Aorta (tissue), 5 donors: ENCODE data around the gene PLEKHA3. TPM values are rescaled to one million over a fixed set of nuclear protein-coding genes. Genes with fewer than 3 reads are reported as not detected.

Experiments used
- ATAC-seq: fragments of 200-7000 bp; cut with Tn5 transposase; one replicate; pipeline ENCODE4 v1.9.1; 2022; ENCODE audit warnings: moderate library complexity; ENCODE audit not compliant: low FRiP score
- DNase-seq, 2 donors: peaks; one replicate each; pipeline ENCODE4 v3.0.0-alpha.2; 2020
- H3K27ac ChIP-seq, 2 donors: one replicate each; pipeline ENCODE4 v1.5.1; 2013; ENCODE audit warnings: low read length in 2 of 2, mild to moderate bottlenecking in 2 of 2, moderate library complexity in 2 of 2, control low read depth in 1 of 2, inconsistent platforms in 1 of 2, low read depth in 1 of 2
- H3K27me3 ChIP-seq, 2 donors: one replicate each; pipeline ENCODE4 v1.6.1; 2013; ENCODE audit warnings: control low read depth in 1 of 2, low read length in 1 of 2, mild to moderate bottlenecking in 1 of 2, moderate library complexity in 1 of 2; ENCODE audit not compliant: insufficient read depth in 2 of 2, control insufficient read depth in 1 of 2
- H3K36me3 ChIP-seq, 2 donors: one replicate each; pipeline ENCODE4 v1.6.1; 2013; ENCODE audit warnings: control low read depth in 1 of 2, low read length in 1 of 2, mild to moderate bottlenecking in 1 of 2; ENCODE audit not compliant: insufficient read depth in 2 of 2, control insufficient read depth in 1 of 2
- H3K4me1 ChIP-seq, 2 donors: one replicate each; pipeline ENCODE4 v1.6.1; 2013; ENCODE audit warnings: low read length in 2 of 2, control low read depth in 1 of 2, mild to moderate bottlenecking in 1 of 2, moderate library complexity in 1 of 2; ENCODE audit not compliant: insufficient read depth in 2 of 2, control insufficient read depth in 1 of 2
- H3K4me3 ChIP-seq, 2 donors: one replicate each; pipeline ENCODE4 v1.5.1; 2013; ENCODE audit warnings: low read length in 2 of 2, control low read depth in 1 of 2, mild to moderate bottlenecking in 1 of 2
- H3K9me3 ChIP-seq: one replicate; pipeline ENCODE4 v1.6.1; 2013; ENCODE audit warnings: mild to moderate bottlenecking, low read length; ENCODE audit not compliant: control insufficient read depth
- WGBS, 2 donors: extraction: QIAGEN DNeasy Blood & Tissue Kit; methylation state at CpG; one replicate each; pipeline ENCODE4 v1.1.7; 2013; 5-methylcytosine and 5-hydroxymethylcytosine counted together
- intact Hi-C, 2 donors: fragments of 100-400 bp; cut with DNase I; formaldehyde crosslinking; loops; one replicate each; pipeline versions ENCODE4 v1.14.2 to v1.15.0; 2022
- polyA plus RNA-seq, 2 donors: library from polyadenylated mRNA; stranded (reverse); fragments of 200-250 nt; gene quantifications; one replicate each; pipeline ENCODE4 v1.2.3, GENCODE V29; 2013
- total RNA-seq, 2 donors: library from RNA; stranded (reverse); fragmentation: NEBNext Ultra II Directional; extraction: Animal tissue kit (Norgen Biotek cat#: 25700); gene quantifications; one replicate each; pipeline ENCODE4 v1.2.1, GENCODE V29; 2021
- donor health status: healthy with polysubstance abuse.
- donor health status: Bipolar disorder and iron deficiency.
- donor health status: DM: no; HTN: no; CAD: no.
- donor health status: DM: no; HTN: no; CAD: no.
- donor health status: DM: yes; HTN: yes; CAD: no.

Gene PLEKHA3
- total and polyA plus RNA-seq, 4 donors = 3.1 to 43.9 (median 22.5) TPM

DNA sequence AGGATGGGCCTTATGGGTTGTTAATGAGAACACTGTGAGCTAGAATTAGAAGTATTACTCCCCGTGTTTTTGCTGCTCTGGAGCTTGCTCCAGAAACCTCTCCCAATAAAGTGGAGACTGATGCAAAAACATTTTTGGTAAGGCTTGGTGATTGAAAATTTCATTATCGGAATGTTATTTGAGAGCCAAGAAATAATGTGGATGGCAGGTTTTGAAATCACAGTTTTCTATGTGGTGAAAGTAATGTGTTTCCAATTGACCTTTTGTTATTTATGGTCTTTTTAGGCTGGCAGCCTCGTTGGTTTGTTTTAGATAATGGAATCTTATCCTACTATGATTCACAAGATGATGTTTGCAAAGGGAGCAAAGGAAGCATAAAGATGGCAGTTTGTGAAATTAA, 5.1 kb downstream of the PLEKHA3 start:
- WGBS, 2 donors = 45 to 55% methylated on average over 3 of the region's 3 CpGs
- peaks cover 3 to 4% of the 10 kb centered on the region in 2 donors for H3K4me1 ChIP-seq

DNA sequence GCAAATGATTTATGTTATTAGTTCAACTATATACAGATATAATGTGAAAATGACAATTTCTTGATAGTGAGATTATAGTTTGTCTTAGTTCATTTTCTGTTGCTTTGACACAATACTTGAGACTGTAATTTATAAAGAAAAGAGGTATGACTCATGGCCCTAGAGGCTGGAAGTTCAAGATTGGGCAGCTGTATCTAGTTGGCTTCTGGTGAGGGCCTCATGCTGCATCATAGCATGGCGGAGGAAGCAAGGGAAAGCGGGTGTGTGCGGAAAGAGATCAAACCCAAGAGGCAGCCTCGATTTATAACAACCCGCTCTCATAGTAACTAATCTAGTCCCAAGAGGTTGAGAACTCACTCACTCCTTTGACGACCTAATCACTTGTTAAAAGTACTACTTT, 11.4 kb downstream of the PLEKHA3 start:
- ATAC-seq = no peak
- no peaks in the 10 kb centered on the region for H3K9me3 ChIP-seq

More for the DNA sequence above, 5.1 kb downstream of the PLEKHA3 start:
- DNase-seq (no peak), ATAC-seq (no peak)
- no peaks in the 10 kb centered on the region for H3K36me3 ChIP-seq
- intact Hi-C loops = no loop called here
- no peak overlapping the region for H3K27ac ChIP-seq
- no peak overlapping the region for H3K4me3 ChIP-seq
- no peaks in the 10 kb centered on the region for H3K9me3 ChIP-seq
- no peaks in the 10 kb centered on the region for H3K27me3 ChIP-seq

GRCh38 chr2:178496049-178496448, 15.8 kb downstream of the PLEKHA3 start:
- H3K27me3 ChIP-seq = no peaks in the 10 kb centered on the region
- no peaks in the 10 kb centered on the region for H3K9me3 ChIP-seq
- no peaks in the 10 kb centered on the region for H3K4me1 ChIP-seq
- H3K4me3 ChIP-seq = no peak overlapping the region
- intact Hi-C loops = no loop called here
- DNase-seq (no peak), ATAC-seq (no peak)
- H3K36me3 ChIP-seq = peaks cover 5 to 6% of the 10 kb centered on the region in 2 donors
- 80 to 81% methylated on average over 4 of the region's 4 CpGs for WGBS, 2 donors
- no peak overlapping the region for H3K27ac ChIP-seq

More for the DNA sequence above, 11.4 kb downstream of the PLEKHA3 start:
- 91 to 95% methylated on average over 6 of the region's 6 CpGs for WGBS, 2 donors
- Histone ChIP-seq H3K27ac (no peak overlapping the region), H3K4me1 (no peaks in the 10 kb centered on the region), H3K27me3 (no peaks in the 10 kb centered on the region), H3K36me3 (peaks cover 3 to 6% of the 10 kb centered on the region in 2 donors), H3K4me3 (no peak overlapping the region)
- intact Hi-C loops = no loop called here
- no peak for DNase-seq

DNA sequence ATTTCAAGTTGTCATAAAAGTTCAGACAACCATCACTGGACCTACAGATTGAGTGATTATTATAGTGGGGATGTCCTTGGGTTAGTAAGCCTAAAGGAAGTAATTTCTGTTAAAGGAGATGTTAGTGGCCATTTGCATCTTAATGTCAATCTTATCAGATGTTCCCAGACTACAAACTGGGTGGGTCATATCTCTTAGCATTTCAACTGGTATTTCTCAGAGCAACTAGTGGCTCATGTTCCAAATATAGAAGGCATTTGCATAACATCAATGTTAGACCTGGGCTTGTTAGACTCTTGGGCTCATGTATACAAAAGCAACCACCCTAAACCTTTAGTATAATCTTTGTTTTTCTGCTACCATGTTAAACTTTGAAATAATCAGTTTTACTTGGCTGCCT, 17.9 kb downstream of the PLEKHA3 start:
- H3K27me3 ChIP-seq = no peaks in the 10 kb centered on the region
- DNase-seq (no peak), ATAC-seq (no peak)
- intact Hi-C loops = no loop called here
- H3K4me1 ChIP-seq = no peaks in the 10 kb centered on the region
- H3K9me3 ChIP-seq = no peaks in the 10 kb centered on the region
- H3K27ac ChIP-seq = no peak overlapping the region
- peaks cover 5 to 6% of the 10 kb centered on the region in 2 donors for H3K36me3 ChIP-seq
- H3K4me3 ChIP-seq = no peak overlapping the region

DNA sequence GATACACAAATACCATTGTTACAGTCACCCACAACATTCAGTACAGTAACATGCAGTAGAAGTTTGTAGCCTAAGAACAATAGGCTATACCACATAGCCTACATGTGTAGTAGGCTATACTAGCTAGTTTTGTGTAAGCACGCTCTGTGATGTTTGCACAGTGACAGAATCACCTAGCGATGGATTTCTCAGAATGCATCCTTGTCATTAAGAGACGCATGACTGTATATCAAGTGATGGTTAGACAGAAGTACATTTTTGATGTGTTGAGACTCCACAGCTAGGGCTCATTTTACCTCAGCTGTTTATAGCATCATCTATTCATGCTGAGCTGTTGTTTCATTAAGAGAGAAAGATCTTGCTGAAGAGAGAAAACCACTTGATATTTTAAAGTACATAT, 19.4 kb downstream of the PLEKHA3 start:
- 96% methylated on average over 3 of the region's 3 CpGs for WGBS, 2 donors
- H3K27ac ChIP-seq = no peak overlapping the region
- no peaks in the 10 kb centered on the region for H3K9me3 ChIP-seq
- DNase-seq = no peak
- H3K4me3 ChIP-seq = no peak overlapping the region
- peaks cover 1 to 4% of the 10 kb centered on the region in 2 donors for H3K36me3 ChIP-seq
- intact Hi-C loops = no loop called here
- no peaks in the 10 kb centered on the region for H3K27me3 ChIP-seq
- no peaks in the 10 kb centered on the region for H3K4me1 ChIP-seq
- ATAC-seq = no peak

- H3K4me1 ChIP-seq = no peaks in the 10 kb centered on the region
- intact Hi-C loops = no loop called here
- H3K9me3 ChIP-seq = no peaks in the 10 kb centered on the region
- no peak overlapping the region for H3K27ac ChIP-seq
- DNase-seq (no peak), ATAC-seq (no peak)
- 95 to 96% methylated on average over 4 of the region's 4 CpGs for whole genome bisulfite sequencing, 2 donors
- no peak overlapping the region for H3K4me3 ChIP-seq
- peaks cover 0 to 1% of the 10 kb centered on the region in 2 donors for H3K36me3 ChIP-seq
- no peaks in the 10 kb centered on the region for H3K27me3 ChIP-seq
These were observed 22.5 kb downstream of the PLEKHA3 start for GRCh38 chr2:178502751-178503150.

GRCh38 chr2:178506101-178506500, 25.8 kb downstream of the PLEKHA3 start:
- H3K36me3 ChIP-seq = no peaks in the 10 kb centered on the region
- H3K9me3 ChIP-seq = no peaks in the 10 kb centered on the region

GRCh38 chr2:178506524-178506923, 26.3 kb downstream of the PLEKHA3 start:
- no peak for ATAC-seq
- H3K4me3 ChIP-seq = no peak overlapping the region
- H3K27me3 ChIP-seq = no peaks in the 10 kb centered on the region
- H3K4me1 ChIP-seq = no peaks in the 10 kb centered on the region
- H3K27ac ChIP-seq = no peak overlapping the region
- intact Hi-C loops = no loop called here
- no peak for DNase-seq
- 97 to 98% methylated on average over 2 of the region's 2 CpGs for WGBS, 2 donors
- H3K9me3 ChIP-seq = no peaks in the 10 kb centered on the region
- H3K36me3 ChIP-seq = no peaks in the 10 kb centered on the region

More at GRCh38 chr2:178506101-178506500, 25.8 kb downstream of the PLEKHA3 start:
- WGBS, 2 donors = 96 to 97% methylated on average over 1 of the region's 1 CpG
- Histone ChIP-seq H3K4me1 (no peaks in the 10 kb centered on the region), H3K27ac (no peak overlapping the region), H3K4me3 (no peak overlapping the region), H3K27me3 (no peaks in the 10 kb centered on the region)
- DNase-seq (no peak), ATAC-seq (no peak)
- intact Hi-C loops = no loop called here

- H3K27ac ChIP-seq = no peak overlapping the region
- H3K27me3 ChIP-seq = no peaks in the 10 kb centered on the region
- no peak overlapping the region for H3K4me3 ChIP-seq
- WGBS, 2 donors = 93 to 94% methylated on average over 1 of the region's 1 CpG
- H3K36me3 ChIP-seq = no peaks in the 10 kb centered on the region
- no peak for ATAC-seq
- DNase-seq = no peak
- H3K9me3 ChIP-seq = no peaks in the 10 kb centered on the region
- intact Hi-C loops = no loop called here
- H3K4me1 ChIP-seq = no peaks in the 10 kb centered on the region
These were observed 26.7 kb downstream of the PLEKHA3 start for GRCh38 chr2:178506949-178507348.
